ENCODE data around the gene SIM2. TPM values are rescaled to one million over a fixed set of nuclear protein-coding genes. Genes with fewer than 3 reads are reported as not detected.

SIM2 gene
- total and polyA plus RNA-seq, 2 of the 13 experiments (the other 11 are each of a cell fraction or from before 2014, with no cell fraction given) = 0.36 to 0.53 TPM

GRCh38 chr21:36661511-36662309 is 37.2 kb upstream of the SIM2 start (continued):
- TF ChIP-seq ZNF616 (CRISPR knock-in tag; IDR thresholded peaks at IDR 0.05; ENCODE audit: low read depth) = no peak
- peak; percentile 99 for TF ChIP-seq GFI1 (CRISPR knock-in tag; IDR thresholded peaks at IDR 0.05; ENCODE audit: borderline replicate concordance)
- TF ChIP-seq KDM6A (CRISPR knock-in tag; IDR thresholded peaks at IDR 0.05; ENCODE audit: low read depth) = peak; percentile 51; the same call in 1 of the 2 replicates
- TF ChIP-seq PPARG (CRISPR knock-in tag; conservative IDR thresholded peaks at IDR 0.05) = peak; percentile 42; the same call in 1 of the 2 replicates
- TF ChIP-seq JDP2 (CRISPR knock-in tag; IDR thresholded peaks at IDR 0.05; ENCODE audit: borderline replicate concordance) = no peak
- TF ChIP-seq, protein P1, sequence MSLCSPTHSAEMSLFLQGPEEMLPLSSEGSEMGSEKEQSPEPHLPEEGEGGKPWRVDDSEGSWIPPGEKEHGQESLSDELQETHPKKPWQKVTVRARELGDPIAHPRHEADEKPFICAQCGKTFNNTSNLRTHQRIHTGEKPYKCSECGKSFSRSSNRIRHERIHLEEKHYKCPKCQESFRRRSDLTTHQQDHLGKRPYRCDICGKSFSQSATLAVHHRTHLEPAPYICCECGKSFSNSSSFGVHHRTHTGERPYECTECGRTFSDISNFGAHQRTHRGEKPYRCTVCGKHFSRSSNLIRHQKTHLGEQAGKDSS (CRISPR knock-in tag; IDR thresholded peaks at IDR 0.05; ENCODE audit: borderline replicate concordance, low read depth) = no peak
- TF ChIP-seq GLI4 (CRISPR knock-in tag; IDR thresholded peaks at IDR 0.05; ENCODE audit: borderline replicate concordance) = no peak
- no peak for TF ChIP-seq PREB (CRISPR knock-in tag; IDR thresholded peaks at IDR 0.05)
- no peak for TF ChIP-seq IKZF4 (CRISPR knock-in tag; IDR thresholded peaks at IDR 0.05; ENCODE audit: borderline replicate concordance, low read depth, not compliant biosample characterization)
- TF ChIP-seq SIX4 (CRISPR knock-in tag; IDR thresholded peaks at IDR 0.05) = peak; percentile 83; the same call in 1 of the 2 replicates
- TF ChIP-seq MBNL3 (CRISPR knock-in tag; conservative IDR thresholded peaks at IDR 0.05) = no peak
- TF ChIP-seq NR0B2 (CRISPR knock-in tag; IDR thresholded peaks at IDR 0.05) = no peak
- TF ChIP-seq, protein P2, sequence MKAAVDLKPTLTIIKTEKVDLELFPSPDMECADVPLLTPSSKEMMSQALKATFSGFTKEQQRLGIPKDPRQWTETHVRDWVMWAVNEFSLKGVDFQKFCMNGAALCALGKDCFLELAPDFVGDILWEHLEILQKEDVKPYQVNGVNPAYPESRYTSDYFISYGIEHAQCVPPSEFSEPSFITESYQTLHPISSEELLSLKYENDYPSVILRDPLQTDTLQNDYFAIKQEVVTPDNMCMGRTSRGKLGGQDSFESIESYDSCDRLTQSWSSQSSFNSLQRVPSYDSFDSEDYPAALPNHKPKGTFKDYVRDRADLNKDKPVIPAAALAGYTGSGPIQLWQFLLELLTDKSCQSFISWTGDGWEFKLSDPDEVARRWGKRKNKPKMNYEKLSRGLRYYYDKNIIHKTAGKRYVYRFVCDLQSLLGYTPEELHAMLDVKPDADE (CRISPR knock-in tag; IDR thresholded peaks at IDR 0.05) = no peak
- TF ChIP-seq FOXP1 (IDR thresholded peaks at IDR 0.05) = no peak
- peak; percentile 70; the same call in 1 of the 2 replicates for TF ChIP-seq FOXP1 (CRISPR knock-in tag; IDR thresholded peaks at IDR 0.05)
- peak; percentile 74 for TF ChIP-seq TBX2 (CRISPR knock-in tag; IDR thresholded peaks at IDR 0.05; ENCODE audit: borderline replicate concordance)
- TF ChIP-seq SALL1 (CRISPR knock-in tag; IDR thresholded peaks at IDR 0.05) = peak; percentile 53; the same call in 1 of the 2 replicates
- TF ChIP-seq MTERF4 (CRISPR knock-in tag; IDR thresholded peaks at IDR 0.05) = no peak
- TF ChIP-seq MIER2 (CRISPR knock-in tag; IDR thresholded peaks at IDR 0.05) = no peak
- TF ChIP-seq EZH2 (conservative IDR thresholded peaks at IDR 0.05; ENCODE audit: low read depth, low read length) = no peak
- no peak for TF ChIP-seq TAF1 (CRISPR knock-in tag; IDR thresholded peaks at IDR 0.05)
- no peak for TF ChIP-seq ZNF703 (CRISPR knock-in tag; IDR thresholded peaks at IDR 0.05; ENCODE audit: borderline replicate concordance)
- TF ChIP-seq ZNF567 (CRISPR knock-in tag; IDR thresholded peaks at IDR 0.05; ENCODE audit: borderline replicate concordance) = no peak
- TF ChIP-seq RFX1 (IDR thresholded peaks at IDR 0.05) = no peak
- TF ChIP-seq ISX (CRISPR knock-in tag; conservative IDR thresholded peaks at IDR 0.05) = no peak
- no peak for TF ChIP-seq KDM2A (CRISPR knock-in tag; IDR thresholded peaks at IDR 0.05; ENCODE audit: borderline replicate concordance, low read depth)

Data from HepG2 (cell line).